Right forelimb (tissue), 1 donor: ENCODE measurements around the gene AJAP1.
"Not testable (repeated sequence)": the region's sequence is repeated elsewhere in the genome, so short reads cannot be mapped to it uniquely, and the experiment has no call there.

Experiments
- DNase-seq: peaks from one replicate; pipeline ENCODE4 v3.0.0-alpha.2; 2018

The AJAP1 gene

DNA sequence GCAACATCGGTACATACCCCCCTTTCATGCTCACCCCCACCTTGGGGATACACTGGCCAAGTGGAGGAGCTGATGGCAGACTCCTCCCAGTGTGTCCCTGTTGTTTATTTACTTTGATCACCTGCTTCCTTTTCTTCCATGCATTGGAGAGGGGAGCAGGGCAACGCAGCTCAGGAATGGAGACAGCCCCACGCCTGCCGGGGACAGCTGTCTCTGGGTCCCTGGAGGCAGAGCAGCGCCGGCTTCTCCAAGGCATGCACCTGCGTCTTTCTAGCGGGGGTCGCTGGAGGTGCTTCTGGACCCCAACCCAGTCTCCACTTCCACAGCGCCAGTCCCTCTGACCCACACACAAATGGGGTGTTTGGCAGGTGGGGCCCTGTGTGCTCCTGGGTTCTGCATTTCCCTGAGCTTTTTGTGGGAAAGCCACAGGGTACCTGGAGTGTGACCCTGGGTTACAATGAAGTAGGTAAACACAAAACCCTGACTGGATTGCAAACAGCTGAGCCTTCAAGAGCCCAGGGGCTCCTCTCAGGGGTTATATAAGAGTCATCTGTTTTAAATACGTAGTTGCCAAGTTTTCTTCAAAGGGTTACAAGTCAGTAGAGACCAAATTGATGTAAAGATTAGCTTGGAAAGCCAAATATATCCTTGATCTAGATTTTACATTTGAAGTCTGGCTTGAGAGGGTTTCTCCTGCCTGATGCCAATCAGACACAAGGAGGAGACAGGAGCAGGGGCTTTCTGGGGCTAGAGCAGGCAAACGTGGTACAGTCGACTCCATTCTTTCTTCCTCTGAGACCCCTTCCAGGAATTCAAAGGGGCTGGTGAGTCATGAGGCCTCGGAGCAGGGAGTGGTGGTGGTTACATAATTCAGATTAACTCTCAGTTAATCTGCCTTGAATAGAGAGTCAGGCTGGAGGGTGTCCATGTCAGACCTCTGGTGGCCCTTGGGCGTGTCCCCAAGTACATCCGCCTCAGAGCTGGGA lies 4.5 kb downstream of the AJAP1 start:
- no peak for DNase-seq

GRCh38 chr1:4660917-4661594 lies 6.6 kb downstream of the AJAP1 start:
- DNase-seq = no peak

- no peak for DNase-seq
Measured at GRCh38 chr1:4661595-4661917, 7.1 kb downstream of the AJAP1 start.

- no peak for DNase-seq
Measured at GRCh38 chr1:4662168-4662567, 7.8 kb downstream of the AJAP1 start.

DNA sequence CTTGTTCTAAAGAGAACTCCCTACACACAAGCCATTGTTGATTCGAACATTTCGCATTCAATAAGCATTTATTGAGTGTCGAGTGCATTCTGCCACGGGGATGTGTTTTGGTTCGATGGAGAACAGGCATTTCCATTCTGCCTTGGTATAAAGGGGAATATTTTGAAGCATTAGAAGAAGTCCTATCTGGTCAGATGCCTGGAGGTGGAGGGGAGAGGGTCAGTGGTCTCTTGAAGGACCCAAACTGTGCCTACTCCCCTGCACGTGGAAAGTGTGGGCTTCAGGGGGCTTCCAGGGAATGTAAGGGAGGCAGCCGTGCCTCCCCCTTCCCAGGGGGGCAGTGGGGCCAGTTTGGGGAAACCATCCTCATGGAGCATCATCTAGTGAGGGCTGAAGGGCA lies 8.3 kb downstream of the AJAP1 start:
- DNase-seq = no peak

DNA sequence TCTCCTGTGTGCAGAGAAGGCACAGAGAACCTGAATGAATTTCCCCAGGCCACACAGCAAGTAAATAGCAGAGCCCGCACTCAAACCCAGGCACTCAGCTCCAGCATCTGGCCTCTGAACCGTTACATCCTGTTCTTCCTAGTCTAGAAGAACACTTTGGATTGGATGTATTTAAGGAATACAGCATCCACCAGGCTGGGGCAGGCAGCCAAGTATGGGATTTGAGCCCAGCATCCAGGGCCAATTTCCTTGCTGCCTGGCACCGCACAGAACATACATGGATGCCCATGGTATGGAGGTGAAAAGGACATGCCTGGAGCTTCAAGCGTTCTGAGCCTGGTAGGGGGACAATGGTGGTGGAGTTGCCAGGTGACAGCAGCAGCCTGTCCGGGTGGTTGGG lies 9.7 kb downstream of the AJAP1 start:
- DNase-seq = no peak

GRCh38 chr1:4664606-4665005 lies 10.2 kb downstream of the AJAP1 start:
- DNase-seq = no peak

DNA sequence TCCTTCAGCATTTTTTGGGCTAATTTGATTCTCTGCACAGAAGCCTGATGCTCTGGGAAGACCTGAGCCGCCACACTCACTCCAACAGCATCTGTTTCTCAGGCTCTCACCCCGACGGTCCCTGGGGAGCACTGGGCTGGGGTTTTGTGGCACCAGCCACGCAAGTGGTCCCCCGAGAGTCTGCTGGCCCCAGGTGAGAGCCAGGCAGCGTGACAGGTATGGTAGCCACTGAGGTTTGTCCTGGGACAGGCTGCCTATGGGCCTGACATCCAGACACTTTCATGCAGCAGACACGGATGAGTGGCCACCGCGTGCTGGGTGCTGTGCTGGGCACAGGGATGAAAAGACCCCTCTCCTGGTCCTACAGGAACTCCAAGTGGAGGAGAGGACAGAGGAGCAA lies 11.0 kb downstream of the AJAP1 start:
- no peak for DNase-seq

- DNase-seq = not testable (repeated sequence)
Measured at GRCh38 chr1:4666683-4667082, 12.3 kb downstream of the AJAP1 start.

GRCh38 chr1:4668743-4669700 lies 14.6 kb downstream of the AJAP1 start:
- no peak for DNase-seq

DNA sequence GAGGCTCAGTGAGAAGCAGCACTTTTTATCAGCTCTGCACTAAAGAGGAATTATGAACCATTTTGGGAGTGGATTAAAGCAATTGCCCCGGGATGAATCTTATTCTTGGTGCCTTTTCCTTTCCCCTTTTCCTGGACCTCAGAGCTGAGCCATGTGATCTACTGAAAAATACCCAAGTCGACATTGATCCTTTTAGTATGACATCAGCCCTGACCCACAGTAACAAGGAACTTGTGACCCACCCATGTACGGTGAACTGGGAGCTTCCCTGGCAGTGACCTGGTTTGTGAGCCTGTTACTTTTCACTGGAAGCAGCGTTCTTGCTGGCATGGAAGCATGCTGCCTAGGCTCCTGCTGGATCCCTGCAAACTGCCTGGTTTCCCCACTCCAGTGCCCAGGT lies 15.9 kb downstream of the AJAP1 start:
- DNase-seq = no peak

DNA sequence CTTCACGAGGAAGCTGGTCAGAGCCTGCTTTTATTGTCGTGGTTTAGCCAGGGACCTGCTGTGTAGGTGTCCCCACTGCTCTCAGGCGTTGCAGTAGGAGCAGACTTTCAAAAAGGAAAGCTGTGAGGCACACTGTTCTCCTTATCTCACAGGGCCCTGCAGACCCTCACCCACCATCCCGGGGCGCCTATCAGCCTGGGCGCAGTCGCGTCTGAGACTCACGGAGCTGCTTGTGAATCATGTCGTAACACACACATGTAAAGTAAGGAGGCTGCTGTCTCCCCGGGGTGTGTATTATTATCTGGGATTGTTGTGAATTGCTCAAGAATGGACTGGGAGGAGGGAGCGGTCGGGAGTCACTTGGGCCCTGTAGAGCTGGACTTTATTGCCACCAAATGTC lies 17.4 kb downstream of the AJAP1 start:
- DNase-seq = no peak

GRCh38 chr1:4673494-4673893 lies 19.1 kb downstream of the AJAP1 start:
- DNase-seq = no peak

GRCh38 chr1:4674117-4674516 lies 19.7 kb downstream of the AJAP1 start:
- DNase-seq = no peak

GRCh38 chr1:4674676-4675075 lies 20.3 kb downstream of the AJAP1 start:
- no peak for DNase-seq

- DNase-seq = no peak
Measured at GRCh38 chr1:4675454-4676186, 21.2 kb downstream of the AJAP1 start.

- DNase-seq = no peak
Measured at GRCh38 chr1:4676253-4676652, 21.8 kb downstream of the AJAP1 start.

DNA sequence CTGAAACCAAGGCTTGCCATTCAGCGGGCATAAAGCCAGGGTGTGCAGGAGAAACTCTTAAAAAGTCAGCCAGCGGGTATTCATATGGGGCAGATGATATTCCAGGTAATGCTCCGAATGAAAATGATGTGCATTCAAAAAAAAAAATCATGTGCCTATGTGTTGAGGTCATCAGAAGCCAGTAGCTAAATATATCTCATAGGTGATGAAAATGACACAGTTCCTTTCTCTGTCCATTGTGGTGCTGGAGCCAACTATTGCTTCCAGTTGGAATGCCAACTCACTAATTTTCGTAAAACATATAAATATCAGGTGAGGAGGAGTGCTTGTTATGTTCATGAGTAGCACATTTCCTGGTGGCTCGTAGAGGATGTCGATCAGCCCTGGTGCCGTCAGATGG lies 23.2 kb downstream of the AJAP1 start:
- no peak for DNase-seq

DNA sequence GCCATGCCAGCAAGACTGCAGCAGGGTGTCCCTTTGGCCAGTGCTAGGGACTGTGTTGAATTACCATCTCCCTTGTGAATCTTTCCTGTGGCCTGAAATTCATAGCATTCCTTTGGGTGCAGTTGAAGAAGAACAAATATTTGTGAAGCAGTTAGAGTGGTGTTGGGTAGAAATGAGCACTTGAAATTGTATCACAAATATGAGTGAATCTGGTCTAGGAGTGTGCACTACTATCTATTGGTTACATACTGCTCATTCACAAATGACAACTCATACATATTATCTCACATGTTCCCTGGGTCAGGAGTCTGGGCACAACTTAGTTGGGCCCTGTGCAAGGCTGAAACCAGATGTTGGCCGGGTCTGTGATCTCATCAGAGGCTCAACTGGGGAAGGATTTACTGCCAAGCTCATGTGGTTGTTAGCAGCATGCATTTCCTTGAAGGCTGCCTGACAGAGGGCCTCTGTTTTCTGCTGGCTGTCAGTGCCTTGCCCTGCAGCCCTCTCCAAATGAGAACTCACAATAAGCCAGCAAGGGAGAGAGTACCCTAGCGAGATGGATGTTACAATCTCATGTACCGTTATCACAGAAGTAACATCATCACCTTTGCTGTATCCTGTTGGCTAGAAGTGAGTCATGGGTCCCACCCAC lies 23.8 kb downstream of the AJAP1 start:
- no peak for DNase-seq

DNA sequence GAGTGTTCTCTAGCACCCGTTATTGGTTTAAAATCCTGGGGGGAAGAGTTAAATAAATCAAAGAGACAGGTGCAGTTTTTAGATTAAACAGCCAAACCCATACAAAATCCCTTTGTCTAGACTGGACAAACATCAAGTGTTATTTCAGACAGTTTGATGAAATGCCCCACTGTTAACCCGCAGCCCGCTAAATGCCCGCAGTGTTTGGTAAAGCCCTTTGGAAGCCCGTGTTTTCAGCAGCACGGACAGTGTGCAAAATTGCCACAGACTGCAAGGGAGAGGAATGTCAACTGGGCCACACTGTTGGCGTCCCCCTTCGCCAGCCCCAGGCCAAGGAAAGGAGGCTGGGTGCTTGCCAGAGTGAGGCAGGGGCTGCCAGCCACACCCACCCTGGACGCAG lies 26.6 kb downstream of the AJAP1 start:
- DNase-seq = no peak

DNA sequence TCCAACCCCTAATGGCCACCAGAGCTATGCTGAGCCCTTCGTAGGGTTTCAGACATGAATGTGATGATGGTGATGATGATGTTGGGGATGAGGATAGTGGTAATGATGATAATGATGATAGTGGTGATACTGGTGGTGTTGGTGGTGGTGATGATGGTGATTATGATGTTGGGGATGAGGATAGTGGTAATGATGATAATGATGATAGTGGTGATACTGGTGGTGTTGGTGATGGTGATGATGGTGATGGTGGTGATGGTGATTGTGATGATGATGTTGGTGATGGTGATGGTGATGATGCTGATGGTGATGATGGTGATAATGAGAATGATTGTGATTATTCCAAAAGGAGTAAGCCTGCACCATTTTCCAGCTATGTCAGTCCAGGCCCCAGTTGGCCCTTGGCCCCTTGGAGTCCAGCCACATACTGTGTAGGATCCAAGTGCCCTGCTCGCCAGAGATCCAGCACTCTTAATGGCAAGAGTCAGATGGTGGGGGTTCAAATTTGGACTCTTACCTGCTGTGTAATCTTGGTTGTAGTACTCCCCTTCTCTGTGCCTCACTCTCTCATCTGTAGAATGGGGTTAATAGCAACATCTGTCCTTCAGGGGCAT lies 28.3 kb downstream of the AJAP1 start:
- no peak for DNase-seq

GRCh38 chr1:4684136-4684535 lies 29.7 kb downstream of the AJAP1 start:
- no peak for DNase-seq
